ENCODE data around the gene CKS1B.
A peak's percentile ranks its signal among the peaks of the same experiment; 100 is the strongest.

CKS1B gene

DNA sequence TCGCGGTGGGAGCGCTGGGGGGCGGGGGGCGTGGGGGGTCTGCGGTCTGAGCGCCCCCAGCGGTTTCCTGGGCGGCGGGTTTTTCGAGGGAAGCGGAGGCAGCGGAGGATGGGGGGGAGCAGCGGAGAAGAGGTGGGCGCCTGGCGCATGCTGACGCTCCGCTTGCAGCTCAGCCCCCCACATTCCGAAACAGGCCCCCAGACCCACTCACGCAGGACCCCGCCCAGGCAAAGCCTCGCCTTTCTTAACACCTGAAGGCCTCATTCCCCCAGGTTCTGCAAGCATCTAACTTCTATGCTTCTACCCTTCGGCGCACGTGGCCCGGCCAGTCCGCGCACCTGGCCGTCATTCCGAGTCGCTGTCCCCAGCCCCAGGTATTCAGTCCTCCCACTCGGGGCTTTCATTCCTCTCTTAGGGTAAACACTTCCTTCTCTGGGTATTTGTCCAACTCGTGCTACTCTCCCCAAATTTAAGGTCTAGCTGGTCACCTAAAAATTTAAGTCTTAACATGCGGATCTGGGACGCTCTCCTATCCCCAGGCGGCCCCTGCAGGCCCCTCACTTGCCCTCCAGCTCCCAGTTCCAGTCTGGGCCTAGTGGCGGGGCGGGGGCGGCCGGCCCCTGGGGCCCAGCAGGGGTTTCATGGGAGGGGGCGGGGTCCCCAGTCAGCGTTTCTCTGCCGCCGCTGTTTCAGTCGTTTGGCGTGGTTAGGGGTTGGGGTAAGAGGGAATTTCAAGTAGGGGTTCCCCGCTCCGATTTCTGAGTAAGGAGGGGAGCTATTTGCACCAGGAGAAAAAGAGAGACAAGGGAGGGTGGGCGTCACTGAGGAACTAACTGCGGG, 25.3 kb downstream of the CKS1B start:
- FAIRE-seq (no peak), DNase-seq (ENCODE audit: insufficient read length, low spot score) (no peak)

DNA sequence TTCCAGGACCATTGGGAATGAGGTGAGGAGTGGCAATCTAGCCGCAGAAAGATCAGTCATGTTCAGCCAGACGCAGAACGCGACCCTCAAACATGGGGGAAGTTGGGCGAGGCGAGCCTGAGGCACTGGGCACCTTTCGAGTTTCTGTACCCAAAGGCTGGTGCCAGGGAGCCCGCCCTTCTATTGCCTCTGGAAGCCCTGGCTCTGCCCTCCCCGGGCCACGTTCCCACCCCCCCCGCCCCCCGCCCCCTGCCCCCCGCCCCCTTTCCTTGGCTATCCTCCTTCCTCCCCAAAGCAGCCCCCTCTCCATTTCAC, 25.9 kb downstream of the CKS1B start:
- DNase-seq (ENCODE audit: insufficient read length, low spot score): no peak
- no peak for FAIRE-seq

DNA sequence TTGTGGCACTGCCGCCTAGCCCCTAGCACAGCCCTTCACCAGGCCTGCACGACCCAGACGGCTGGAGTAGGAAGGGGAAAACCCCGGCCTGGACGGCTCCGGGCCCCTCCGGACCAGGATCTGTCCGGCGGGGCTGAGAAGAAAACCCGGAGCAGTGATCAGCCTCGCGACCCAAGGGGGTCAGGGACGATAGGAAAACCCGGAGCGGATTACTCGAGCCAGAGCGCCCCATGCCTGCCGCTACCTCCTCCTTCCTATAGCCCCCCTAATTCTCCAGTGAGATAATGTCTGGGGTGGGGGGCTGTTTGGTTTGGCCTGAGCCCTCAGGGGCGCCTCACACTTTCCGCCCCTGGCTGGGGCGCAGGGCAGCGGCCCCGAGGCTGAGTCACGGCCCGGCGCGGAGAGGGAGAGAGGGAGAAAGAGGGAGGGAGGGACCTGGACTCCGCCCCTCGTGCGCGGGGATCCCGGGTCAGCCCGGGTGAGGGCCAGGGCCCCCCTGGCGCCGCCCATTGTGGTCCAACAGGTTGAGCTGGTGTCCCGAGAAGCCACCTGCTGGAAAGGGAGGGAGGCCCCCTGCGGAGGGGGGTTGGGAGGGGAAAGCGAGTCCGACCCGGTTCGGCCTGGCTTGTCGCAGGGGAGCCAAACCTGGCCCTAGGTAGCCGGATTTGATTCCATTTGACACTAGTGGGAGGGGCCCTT, 26.4 kb downstream of the CKS1B start:
- no peak for FAIRE-seq
- peak; percentile 78 for DNase-seq (ENCODE audit: insufficient read length, low spot score)

DNA sequence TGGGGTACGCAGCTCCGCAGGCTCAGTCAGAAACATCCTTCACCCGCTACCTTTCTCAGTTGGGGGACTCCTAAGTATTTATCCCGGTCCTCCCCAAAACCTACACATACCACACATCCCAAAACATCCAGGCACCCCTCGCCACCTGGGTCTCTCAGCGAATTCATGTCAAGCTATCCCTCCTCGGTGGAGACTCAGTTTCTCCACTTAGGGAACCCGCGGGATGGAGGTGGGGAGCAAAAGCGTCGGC, 26.9 kb downstream of the CKS1B start:
- DNase-seq (ENCODE audit: insufficient read length, low spot score) (peak; percentile 38), FAIRE-seq (no peak)

DNA sequence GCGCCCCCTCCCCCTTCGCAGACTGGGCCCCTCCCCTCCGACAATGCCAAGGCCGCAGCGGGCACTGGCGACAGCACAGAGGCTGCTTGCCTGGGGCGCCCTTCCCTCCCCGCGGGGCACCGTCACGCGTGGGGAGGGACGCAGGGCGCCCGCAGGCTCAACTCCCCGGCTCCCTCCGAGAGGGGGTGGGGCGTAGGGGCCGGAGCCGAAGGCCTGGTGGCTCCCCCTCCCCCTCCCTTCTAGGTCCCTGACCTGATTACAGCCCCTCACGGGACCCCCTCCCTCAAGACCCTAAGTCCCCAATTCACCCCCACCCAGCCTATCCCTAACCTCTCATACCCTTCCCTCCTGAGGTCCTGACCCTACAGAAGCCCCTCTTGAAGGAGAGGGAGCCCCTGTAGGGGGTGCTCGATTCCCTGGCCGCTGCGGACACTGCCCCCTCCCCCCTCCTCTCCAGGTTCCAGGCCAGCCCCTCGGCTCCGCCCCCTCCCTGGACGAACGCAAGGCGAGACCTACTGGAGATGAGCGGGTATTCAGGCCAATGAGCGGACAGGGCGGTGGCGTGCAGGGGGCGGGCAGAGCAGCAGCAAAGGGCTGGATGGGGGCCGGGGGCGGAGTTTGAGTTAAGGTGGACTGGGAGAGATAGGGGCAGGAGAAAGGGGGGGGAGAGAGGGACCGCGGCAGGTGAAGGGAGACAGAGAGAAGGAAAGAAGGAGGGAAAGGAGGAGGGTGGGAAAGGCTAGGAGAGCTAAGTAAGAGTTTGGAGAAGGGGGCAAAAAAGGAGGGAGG, 27.4 kb downstream of the CKS1B start:
- peak; percentile 96 for DNase-seq (ENCODE audit: insufficient read length, low spot score)
- no peak for FAIRE-seq

DNA sequence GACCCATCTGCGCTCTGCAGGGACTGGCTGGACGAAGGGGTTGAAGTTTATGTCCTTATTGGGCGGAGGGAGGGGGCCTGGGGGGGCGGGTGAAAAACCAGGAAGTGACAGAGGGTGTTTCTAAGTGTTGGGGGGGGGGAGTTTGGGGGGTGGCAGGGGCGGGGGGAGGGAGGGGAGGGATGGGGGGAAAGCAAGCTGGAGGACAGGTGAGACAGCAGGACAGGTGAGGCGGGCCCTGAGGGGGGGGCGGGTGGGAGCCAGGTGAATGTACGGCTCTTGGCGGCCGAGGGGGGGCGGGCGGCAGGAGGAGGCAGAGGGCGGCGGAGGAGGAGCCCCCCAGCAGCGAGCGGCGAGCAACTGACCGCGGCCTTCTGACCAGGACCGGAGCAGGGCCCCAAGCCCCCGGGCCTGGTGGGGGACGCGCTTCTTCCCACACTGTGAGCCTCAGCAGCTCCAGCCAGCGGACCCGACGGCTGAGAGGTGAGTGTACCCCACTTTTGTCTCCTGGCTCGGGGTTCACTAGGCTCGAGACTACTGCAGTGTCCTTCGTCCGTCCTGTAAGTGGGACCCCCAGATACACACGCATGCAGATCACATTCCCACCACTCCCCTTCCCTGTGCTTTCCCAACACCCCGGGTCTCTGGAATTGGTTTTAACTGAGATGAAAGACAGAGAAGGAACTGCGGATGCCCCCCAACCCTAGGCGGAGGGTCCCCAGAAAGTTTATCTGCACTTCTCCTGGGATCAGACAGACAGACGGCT, 28.2 kb downstream of the CKS1B start, which contains the start of gene ZBTB7B:
Gene ZBTB7B, plus strand, starts transcription at position 339 of the 763 bp plus-strand sequence. CDS start 11,859 bp downstream, outside the sequence.
- DNase-seq (ENCODE audit: insufficient read length, low spot score): no peak
- FAIRE-seq: no peak

DNA sequence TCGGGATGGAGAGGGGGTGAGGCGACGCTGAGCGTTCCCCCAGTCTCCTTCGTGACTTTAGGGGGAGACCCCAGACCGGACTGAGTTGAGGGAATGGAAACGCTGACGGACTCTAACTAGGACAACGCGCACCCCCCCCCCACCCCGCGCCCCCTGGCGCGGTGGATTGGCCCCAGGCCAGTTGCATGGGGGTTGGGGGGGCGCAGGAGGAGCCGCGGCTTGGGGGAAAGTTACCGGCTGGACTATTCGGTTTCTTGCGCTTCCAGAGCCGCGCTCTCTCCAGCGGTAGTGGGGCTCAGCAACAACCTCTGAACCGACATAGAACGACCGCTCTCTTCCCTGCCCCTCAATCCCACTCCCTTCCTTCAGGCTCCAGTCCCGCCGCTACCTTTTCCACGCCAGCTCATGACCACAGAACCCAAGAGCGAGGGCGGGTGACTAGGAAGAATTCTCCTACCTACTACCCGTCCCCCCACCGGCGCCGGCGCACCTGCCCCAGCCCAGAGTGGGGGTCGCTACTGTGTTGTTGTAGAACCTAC, 28.8 kb downstream of the CKS1B start:
- no peak for FAIRE-seq
- DNase-seq (ENCODE audit: insufficient read length, low spot score): no peak

DNA sequence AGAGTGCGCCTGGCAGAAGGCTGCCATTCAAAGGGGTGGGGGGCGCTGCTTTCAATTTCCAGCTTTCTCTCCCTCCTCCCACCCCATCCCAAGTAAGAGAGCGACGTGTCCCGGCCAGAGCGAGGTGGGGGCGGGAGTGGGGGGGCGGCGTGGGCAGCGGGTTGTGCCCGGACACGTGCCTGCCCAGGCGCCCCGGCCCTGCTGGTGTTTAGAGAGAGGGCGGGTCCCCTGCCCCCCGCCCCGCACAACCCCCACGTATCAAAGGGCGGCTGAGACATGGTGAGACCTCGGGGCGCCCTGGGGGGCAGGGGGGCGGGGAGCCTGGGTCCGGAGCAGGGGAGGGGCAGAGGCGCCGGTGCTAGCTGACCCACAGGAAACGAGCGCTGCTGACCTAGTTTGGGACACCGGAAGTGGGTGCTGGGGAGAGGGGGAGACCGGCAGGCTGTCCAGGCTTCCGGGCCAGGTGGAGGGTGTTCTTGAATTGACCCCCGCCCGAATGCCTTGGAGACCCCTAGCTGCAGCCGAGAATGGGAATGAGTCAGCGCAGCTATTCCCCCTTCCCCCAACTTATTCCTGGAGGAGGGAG, 29.4 kb downstream of the CKS1B start:
- peak; percentile 55 for DNase-seq (ENCODE audit: insufficient read length, low spot score)
- no peak for FAIRE-seq

DNA sequence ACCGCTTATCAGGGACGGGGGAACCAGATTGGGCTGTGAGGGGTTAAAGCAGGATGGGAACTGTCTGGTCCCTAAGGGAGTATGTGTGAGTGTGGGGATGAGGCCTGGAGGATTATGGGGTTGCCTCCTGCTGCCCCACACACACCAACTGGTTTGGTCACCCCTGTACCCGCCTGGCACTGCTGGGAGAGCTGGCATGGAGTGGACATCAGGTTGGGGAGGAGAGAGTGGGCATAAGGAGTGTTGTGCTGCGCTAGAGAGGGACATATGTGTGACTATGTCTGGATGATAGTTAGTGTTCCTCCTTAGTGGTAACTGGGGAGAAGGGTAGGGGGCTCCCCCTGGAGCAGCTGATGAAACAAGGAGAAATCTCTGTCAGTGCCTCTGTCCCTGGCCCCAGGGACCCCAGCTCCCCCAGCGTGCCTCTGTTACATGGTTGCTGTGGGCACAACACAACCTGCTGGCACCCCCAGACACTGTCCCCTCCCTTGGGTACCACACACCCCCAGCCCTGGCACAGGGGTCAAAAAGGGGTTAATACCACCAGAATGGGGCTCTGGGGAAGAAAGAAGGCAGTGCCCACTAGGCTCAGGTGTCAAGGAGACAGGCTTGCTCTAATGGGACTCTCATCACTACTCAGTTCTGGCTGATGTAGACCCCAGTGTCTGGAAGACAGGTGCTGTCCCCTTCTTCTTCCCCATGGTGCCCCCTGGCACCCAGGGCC, 30.0 kb downstream of the CKS1B start:
- FAIRE-seq: no peak

DNA sequence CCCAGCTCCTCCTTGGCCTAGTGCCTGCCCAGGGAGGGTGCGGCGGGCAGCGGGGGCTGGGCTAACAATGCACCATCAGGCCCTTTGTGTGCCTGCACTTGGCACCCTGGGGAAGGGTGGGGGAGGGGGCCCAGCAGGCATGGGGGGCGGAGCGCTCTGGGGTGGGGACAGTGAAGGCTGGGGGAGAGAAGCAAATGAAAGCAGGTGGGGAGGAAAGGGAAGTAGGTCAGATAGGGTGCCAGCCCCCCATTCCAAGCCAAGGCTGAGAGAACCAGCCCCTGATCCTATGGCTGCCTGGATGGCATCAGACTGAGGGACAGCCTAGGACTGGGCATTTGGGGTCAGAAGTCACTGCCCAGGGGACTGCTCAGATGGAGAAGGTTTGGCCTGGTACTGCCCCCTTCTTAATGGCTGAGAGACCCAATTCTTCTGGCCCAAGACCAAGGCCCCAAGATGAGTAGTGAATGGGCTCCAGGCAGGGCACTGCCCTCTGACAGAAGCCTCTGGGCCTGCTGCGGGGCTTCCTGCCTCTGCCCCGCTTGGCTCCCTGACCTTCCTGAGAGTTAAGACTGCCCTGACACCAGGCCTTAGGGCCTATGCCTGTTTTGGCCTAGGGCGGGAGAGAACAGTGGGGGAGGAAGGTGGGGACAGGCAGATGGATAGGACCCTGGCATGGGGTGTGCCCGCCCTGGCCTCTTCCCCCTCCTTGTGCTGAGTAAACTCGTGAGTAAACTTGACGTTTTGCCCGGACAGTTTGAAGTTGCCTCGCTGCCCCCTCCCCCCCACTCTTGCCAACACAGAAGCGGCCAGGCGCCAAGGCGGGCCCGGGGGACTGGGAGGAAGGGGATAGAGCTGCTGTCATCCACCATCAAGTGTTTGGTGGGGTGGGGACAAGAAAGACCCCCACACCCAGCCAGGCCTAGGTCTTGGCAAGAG, 30.9 kb downstream of the CKS1B start:
- no peak for DNase-seq (ENCODE audit: insufficient read length, low spot score)
- no peak for FAIRE-seq

More for the DNA sequence above, 30.0 kb downstream of the CKS1B start:
- DNase-seq (ENCODE audit: insufficient read length, low spot score): no peak

DNA sequence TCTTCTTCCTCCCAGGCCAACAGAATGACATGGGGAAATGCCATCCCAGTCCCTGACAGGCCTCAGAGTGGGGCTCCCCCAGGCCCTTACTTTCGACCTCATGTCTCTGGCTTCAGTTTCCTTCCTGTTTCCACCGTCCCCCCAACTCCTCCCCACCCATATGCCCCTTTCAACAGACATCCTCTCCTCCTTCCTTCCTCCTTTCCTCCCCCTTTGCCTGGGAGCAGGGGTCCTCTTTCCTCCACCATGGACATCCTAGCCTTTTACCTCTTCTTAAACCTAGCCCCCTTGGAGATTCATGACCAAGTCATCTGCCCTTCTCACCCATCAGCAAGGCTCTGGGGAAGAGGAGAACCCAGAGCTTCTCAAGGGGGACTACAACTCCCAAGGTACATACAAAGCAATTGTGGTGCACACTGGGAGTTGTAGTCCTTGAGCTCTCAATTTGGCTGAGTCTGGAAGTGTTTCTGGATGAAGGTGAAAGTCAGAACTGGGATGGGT, 32.2 kb downstream of the CKS1B start:
- FAIRE-seq: no peak
- no peak for DNase-seq (ENCODE audit: insufficient read length, low spot score)

DNA sequence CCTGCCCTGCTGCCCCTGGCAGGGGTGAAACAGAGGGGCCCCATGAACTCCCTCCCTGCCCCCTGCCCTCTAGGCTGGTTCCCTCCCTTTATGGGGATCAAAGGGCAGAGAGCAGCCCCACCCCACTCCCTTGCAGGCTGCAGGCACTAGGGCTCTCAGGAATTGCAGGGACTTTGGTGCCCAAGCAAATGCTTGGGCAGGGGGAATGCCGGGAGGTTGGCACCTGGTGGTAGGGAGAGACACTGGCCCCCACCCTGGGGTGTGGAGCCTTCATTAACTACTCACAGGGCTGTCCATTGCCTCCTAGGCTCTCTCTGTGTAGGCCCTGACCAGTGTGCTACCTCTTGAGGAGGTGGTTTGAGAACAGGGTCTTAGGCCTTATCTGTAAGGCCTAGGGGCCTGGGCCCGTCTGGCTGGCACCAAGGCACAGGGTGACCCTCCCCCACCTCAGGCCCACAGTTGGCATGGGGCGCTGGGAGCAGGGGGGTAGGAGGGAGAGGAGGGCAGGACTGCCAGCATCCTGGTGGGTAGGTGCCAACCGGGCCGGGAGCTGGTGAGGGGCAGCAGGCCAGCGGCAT, 32.9 kb downstream of the CKS1B start:
- DNase-seq (ENCODE audit: insufficient read length, low spot score): no peak
- FAIRE-seq: no peak

DNA sequence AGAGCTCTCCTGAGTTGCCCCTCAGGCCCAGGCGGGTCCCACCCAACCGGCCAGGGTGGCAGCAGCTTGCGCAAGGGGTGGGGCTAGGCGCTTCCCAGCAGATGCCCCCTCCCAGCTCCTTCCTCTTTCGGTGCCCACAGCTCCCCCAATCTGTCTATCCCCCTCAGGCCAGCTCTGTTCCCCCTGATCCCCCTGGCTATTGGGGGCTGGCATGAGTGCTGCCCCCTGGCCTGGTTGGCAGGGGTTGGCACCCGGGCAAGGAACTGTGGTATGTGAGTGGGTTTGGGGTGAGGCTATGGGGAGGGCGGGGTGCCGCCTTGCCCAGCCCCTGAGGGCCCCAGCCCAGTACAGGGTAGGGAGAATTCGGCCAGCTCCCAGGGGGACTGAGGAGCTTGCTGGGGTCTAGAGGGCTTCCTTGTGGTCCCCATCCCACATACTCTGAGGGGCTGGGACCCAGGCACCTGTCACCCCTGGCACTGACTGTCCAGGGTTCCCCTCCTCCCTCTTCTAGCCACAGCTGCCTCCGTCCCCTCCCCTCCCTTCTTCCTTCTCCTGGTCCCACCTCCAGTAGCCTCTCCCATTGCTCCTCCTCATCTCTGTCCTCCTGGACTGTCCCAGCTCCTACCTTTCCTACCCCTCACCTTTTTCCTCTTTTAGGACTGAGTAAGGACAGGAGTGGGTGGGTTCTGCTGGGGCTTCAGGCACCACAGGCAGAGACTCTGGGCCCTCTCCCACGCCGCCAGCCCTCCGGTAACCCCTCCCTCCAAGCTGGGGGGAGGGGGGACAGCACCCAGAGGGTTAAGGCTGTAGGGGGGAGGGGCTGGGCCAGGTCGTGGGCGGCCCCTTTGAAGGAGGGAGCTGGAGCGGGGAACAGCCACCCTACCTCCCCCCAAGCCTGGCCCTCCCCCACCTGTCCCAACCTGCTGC, 33.8 kb downstream of the CKS1B start:
- DNase-seq (ENCODE audit: insufficient read length, low spot score) (no peak), FAIRE-seq (no peak)

DNA sequence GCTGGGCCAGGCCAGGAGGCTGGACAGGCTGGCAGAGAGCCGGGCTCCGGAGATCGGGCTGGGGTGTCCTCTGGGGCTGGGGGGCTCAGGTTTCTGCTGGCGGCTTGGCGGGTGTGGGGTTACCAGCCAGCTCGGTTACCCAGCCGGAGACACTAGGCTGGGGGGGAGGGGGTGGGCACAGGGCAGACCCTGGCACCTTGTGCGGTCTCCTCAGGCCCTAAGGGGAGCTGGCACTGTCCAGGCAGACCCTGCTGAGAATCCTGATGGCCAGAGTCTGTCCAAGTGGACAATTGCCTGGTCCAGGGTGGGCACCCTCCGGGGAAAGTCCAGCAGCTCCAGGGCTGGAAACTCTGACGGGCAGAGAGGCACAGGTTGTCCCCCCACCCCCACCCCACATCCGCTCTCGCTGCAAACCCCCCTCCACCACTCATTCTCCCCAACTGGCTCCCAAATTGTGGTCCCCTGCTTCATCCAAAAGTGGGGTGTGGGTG, 34.8 kb downstream of the CKS1B start:
- FAIRE-seq: no peak
- no peak for DNase-seq (ENCODE audit: insufficient read length, low spot score)

DNA sequence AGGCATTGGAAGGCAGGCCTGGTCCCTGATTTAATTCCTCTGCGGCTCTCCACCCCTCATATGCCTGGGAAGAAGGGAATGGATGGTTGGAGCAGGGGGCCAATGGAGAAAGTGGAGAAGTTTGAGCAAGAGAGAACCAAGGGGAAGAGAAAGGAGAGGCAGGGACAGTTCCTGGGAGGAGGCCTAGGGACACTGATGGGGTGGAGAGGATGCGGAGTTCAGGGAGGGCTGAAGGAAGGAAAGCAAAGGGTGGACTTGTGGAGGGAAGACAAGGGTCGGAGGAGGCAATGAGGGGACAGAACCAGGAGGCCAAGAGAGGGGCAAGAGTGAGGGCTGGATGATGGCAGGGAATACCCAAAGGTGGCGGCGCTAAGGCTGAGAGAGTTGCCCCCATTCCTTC, 35.3 kb downstream of the CKS1B start:
- FAIRE-seq: no peak
- DNase-seq (ENCODE audit: insufficient read length, low spot score): no peak

DNA sequence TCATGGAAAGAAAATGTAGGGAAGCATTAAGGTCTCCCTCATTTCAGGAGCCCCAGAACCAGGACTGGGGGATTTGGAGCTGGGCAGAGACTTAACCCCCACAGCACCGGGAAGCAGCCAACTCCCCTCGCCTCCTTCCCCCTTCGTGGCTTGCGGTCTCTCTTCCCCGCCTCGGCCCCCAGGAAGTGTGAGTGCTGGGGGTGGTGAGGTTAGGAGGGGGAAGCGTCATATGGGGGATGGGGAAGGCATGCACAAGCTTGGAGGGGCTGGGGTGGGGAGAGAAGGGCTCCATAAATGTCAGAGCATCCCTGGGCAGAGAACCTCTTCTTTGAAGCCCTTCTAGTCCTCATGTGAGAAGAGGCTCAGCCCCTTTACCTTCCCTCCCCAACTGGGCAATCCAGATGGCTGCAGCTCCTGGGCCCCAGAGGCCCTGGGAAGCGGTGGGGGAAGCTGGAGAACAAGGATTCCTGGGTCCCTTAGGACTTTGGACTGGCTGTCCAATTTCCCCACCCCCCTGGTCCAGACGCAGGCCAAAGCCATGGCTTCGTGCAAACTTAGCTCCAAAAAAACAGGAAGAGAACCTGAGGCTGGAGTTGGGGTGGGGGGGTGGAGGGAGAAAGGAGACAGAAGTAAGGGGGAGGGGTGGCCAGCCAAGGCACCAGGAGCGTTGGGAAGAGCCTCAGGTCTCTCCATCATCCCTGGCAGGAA, 35.9 kb downstream of the CKS1B start:
- FAIRE-seq: no peak
- no peak for DNase-seq (ENCODE audit: insufficient read length, low spot score)

Measured in HTR-8/SVneo (cell line).